Middle frontal gyrus (tissue), 1 donor: ENCODE data around the gene ALCAM.

Source experiments
- DNase-seq: peaks from one replicate; pipeline ENCODE4 v3.0.0-alpha.2; 2015; ENCODE audit warnings: low spot score; ENCODE audit errors: extremely low spot score

Gene ALCAM

GRCh38 chr3:105366326-105367062 lies at the start of gene ALCAM:
ALCAM (plus strand) TSS chr3:105366909.
- peak; percentile 95 for DNase-seq

GRCh38 chr3:105317841-105318240 lies 48.9 kb upstream of the ALCAM start:
- DNase-seq: no peak

DNA sequence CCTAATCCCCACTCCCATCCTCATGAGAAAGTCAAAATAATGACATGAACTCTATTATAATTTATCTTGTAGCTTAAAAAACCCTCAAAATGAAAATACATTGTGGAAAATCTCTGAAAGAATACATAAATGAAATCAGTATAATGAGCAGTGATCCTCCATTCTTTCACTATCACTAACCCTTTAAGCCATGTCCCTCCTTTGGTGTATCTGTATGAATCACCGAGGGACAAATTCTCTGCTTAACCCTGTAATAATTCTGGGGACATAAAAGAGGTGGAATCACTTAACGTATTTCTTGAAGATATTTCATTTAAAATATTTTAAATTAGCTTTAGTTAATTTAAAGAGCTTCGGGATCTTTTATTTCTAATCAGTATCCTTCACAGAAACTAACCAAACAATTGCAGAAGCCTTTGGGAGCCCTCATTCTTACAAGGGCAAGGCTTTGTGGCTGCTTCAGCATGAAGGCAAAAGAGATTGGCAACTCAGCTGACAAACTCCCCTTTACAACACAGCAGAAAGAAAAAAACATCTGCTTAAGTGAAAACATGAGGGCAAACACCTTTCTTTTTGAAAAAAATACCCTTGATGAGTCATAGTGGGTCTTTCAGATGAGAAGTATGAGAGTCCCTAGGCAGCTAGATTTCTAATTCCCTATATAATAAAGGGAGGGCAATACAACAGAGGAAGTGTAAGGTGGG lies 44.0 kb upstream of the ALCAM start:
- no peak for DNase-seq

- DNase-seq: no peak
These were observed 43.5 kb upstream of the ALCAM start for GRCh38 chr3:105323274-105323599.

DNA sequence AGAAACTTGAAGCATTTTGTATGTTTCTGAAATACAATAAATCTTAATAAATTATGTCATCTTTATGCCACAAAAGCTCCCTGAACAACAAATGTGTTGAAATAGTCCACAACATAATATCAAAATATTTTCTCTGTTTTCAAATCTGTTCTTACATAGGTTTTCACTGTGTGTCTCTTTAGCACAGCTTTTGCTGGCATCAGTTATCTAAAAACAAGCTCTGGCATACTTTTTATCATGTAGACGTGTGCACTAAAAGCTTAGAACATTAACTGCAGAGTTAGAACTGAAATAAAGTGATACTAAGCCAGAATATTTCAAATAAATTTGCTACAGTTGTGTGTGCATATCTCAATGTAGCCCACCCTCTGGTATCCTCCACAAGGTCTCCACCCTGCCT lies 41.8 kb upstream of the ALCAM start:
- DNase-seq: no peak

- DNase-seq: no peak
These were observed 38.9 kb upstream of the ALCAM start for GRCh38 chr3:105327662-105328337.

DNA sequence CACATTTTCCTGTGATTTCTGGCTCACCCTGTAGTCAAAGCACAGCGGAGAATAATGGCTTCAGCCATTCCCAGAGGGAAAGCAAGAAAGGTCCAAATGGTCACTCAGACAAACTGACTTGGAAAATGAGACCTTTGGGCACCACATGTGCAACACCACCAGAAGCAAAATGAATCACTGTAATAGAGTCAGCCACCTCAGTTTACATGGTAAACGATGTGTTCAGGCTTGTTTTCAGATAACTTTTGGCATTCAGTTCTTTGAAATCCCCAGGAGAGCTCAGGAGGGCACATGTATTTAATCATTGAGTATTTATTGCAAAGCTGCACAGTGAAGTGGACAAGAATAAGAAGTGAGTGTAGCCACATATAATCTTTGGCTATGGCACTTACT lies 38.4 kb upstream of the ALCAM start:
- DNase-seq: no peak

- no peak for DNase-seq
These were observed 33.7 kb upstream of the ALCAM start for GRCh38 chr3:105332961-105333360.

DNA sequence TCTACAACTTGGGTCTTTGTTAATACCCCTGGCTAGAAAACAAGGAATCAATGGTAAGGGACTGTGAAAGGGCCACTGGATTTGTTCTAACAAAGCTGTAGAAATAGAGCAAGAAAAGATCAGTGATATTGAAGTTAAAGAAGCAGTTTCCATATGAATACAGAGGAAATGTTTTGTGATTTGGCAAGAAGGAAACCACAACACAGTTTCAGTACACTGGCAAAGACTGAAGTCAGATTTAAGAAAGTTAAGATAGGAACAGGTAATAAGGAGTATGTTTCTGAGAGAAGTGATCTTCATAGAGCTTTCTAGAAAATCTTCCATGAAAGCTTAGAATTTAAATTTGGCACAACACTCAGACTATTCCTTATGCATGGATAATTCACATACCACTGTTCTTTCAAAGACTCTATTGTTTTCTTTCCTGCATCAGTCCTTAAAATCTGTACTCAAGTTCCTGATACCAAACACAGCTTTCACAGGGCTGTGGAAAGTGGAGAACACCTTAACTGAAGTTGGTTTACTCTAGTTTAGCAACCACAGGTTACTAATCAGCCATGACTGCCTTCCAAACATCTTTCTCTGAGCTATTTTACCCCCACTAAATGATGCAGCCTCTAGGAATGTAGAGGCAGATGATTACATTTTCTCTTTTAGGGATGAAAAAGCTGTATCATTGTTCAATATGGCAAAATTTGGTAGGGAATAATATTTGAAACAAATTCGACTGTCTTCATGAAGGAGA lies 32.4 kb upstream of the ALCAM start:
- no peak for DNase-seq

DNA sequence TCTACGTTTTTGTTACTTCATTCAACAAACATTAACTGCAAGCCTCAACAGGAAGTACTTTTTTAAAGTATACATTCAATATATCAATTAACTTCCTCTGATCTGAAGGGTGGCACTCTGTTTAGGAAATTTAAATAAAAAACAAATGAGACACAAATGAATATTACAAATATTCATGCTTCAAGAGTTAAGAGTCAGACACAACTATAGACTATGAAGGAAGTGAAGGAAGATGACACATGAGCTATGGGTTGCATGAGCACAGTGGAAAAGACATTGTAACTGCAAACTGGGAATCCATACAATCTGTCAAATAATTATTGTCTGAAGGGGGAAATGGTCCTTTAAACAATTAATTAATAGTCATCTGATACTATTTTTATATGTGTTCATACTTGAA lies 26.8 kb upstream of the ALCAM start:
- DNase-seq: no peak

GRCh38 chr3:105343991-105344390 lies 22.7 kb upstream of the ALCAM start:
- DNase-seq: no peak

DNA sequence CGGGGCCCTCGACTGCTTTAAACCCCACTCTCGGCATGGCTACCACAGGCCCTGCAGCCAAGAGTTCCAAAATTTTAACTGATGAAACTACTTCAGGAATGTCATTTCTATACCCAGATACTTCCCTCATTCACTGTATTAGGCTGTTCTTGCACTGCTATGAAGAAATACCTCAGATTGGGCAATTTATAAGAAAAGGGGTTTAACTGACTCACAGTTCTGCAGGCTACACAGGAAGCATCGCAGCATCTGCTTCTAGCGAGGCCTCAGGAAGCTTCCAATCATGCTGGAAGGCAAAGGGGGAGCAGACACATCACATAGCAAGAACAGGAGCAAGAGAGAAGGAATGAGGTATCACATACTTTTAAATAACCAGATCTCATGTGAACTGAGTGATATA lies 21.6 kb upstream of the ALCAM start:
- DNase-seq: no peak

- no peak for DNase-seq
These were observed 18.9 kb upstream of the ALCAM start for GRCh38 chr3:105347625-105348302.

GRCh38 chr3:105348307-105348706 lies 18.4 kb upstream of the ALCAM start:
- DNase-seq: no peak

GRCh38 chr3:105349684-105350387 lies 16.9 kb upstream of the ALCAM start:
- DNase-seq: no peak

GRCh38 chr3:105351821-105352220 lies 14.9 kb upstream of the ALCAM start:
- no peak for DNase-seq

- no peak for DNase-seq
These were observed 13.7 kb upstream of the ALCAM start for GRCh38 chr3:105352976-105353375.

- DNase-seq: no peak
These were observed 13.1 kb upstream of the ALCAM start for GRCh38 chr3:105353485-105354161.

DNA sequence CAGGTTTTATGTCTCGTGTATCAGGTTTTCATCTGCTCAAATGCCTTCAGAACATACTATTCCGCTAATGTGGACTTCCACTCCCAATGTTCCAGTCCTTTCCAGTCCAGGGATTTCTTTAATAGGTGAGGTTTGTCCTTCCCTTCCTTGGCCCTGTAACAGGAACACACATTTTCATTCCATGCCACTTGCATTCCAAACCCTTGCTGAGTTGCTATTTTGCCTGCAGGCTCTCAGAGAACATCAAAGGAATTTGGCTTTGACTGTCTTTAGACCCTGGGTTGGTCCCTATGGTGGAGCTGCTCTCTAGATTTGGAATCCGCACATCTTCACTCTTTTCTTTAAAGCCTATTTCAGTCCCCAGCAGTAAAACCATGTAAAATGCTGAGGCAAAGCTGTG lies 12.3 kb upstream of the ALCAM start:
- DNase-seq: no peak

DNA sequence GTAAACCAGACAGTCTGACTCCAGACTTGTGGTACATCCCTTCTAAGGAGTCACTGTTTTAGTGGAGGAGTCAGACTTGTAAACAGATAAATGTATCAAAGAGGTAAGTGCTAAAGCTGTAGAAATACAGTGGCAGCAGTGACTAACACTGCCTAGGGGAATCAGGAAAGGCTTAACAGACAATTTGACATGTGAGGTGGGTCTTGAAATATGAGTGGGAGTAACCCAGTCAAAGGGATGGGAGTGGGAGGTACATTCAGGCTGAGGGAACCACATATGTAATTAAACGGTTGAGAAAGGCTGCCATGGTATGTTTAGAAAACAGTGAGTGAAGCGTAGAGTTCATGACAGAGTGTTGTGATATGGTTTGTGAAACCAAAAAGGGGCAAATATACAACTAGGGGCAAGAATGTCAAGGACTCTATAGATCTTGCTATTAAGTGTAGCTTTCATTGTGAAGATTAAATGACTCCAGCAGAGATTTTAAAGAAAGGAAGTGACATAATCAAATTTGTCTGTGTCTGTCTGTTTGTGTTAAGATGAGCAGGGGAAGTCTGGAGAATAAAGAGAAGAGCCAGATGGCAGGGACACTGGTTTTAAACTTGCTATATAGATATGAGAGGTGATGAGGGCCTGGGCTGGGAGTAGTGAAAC lies 11.2 kb upstream of the ALCAM start:
- no peak for DNase-seq
